ENCODE data around the gene SARDH. TPM values are rescaled to one million over a fixed set of nuclear protein-coding genes. Genes with fewer than 3 reads are reported as not detected.

Gene SARDH
- total and polyA plus RNA-seq, 9 of the 15 experiments (the other 6 are each of a cell fraction or from before 2014, with no cell fraction given), result 0.14 TPM; not detected in 8

GRCh38 chr9:133687856-133688761 lies 50.0 kb downstream of the SARDH start:
- CTCF ChIA-PET (ENCODE audit: low intra/inter-chr PET ratio), result no interaction called here
- POLR2A ChIA-PET, result interaction anchor here (0.6 kb wide), 1 partner anchor 12 kb away, joined by 4 read pairs; no protein-coding TSS in a partner anchor
- intact Hi-C loops (cut with micrococcal nuclease) (no loop called here), in situ Hi-C loops (cut with MboI) (no loop called here)
- WGBS (ENCODE audit: insufficient coverage, low coverage, missing lambda C conversion rate), result 2% methylated on average over 29 of the region's 34 CpGs
- H3K4me2 ChIP-seq (ENCODE audit: insufficient read depth, low read length), result no peak overlapping the region
- no peak overlapping the region for H3K4me3 ChIP-seq
- H3K79me2 ChIP-seq (ENCODE audit: control insufficient read depth, insufficient read depth, low read length), result no peaks in the 10 kb centered on the region
- no TSS peak for BruUV-seq (replicated peaks)
- FAIRE-seq (no peak), ATAC-seq (no peak), DNase-seq (ENCODE audit: extremely low read depth in 1 of 4, low spot score in 3 of 4) (no peak)
- no peak overlapping the region for H2AFZ ChIP-seq (ENCODE audit: low read depth, low read length)
- no peaks in the 10 kb centered on the region for H3K9me3 ChIP-seq (replicated peaks; ENCODE audit: control insufficient read depth, insufficient read depth, low read depth, low read length)
- peaks cover 15 to 90% of the 10 kb centered on the region in 2 experiments; a peak in 4 of 5 replicates for H3K27me3 ChIP-seq (ENCODE audit: control insufficient read depth in 2 of 2, insufficient read depth in 2 of 2, low read length in 2 of 2)
- H4K20me1 ChIP-seq (replicated peaks; ENCODE audit: control insufficient read depth, insufficient read depth, low read length), result peaks cover 11% of the 10 kb centered on the region
- H3K4me1 ChIP-seq (replicated peaks in 1 of 2; ENCODE audit: control insufficient read depth in 2 of 2, insufficient read depth in 2 of 2, low read length in 2 of 2), result no peaks in the 10 kb centered on the region; a peak in 1 of 5 replicates
- H3K27ac ChIP-seq (ENCODE audit: extremely low read depth, low read depth, low read length), result no peak overlapping the region
- H3K9me1 ChIP-seq (ENCODE audit: control insufficient read depth, insufficient read depth, low read length), result no peaks in the 10 kb centered on the region
- H3K9ac ChIP-seq (ENCODE audit: insufficient read depth in 1 of 2, low read depth in 2 of 2, low read length in 2 of 2), result no peak overlapping the region
- no peaks in the 10 kb centered on the region for H3K36me3 ChIP-seq (ENCODE audit: control insufficient read depth, insufficient read depth, low read length)
- TF ChIP-seq NR3C1 (CRISPR knock-in tag; IDR thresholded peaks at IDR 0.05), result no peak
- TF ChIP-seq STAT6 (CRISPR knock-in tag; IDR thresholded peaks at IDR 0.05), result no peak
- no peak for TF ChIP-seq ZNF282 (CRISPR knock-in tag; IDR thresholded peaks at IDR 0.05)
- TF ChIP-seq ZBTB2 (IDR thresholded peaks at IDR 0.05), result no peak
- no peak for TF ChIP-seq MEIS2 (IDR thresholded peaks at IDR 0.05; ENCODE audit: partially characterized antibody)
- TF ChIP-seq ARID3A (IDR thresholded peaks at IDR 0.05; ENCODE audit: borderline replicate concordance, low read depth, low read length), result no peak
- TF ChIP-seq ZNF12 (CRISPR knock-in tag; IDR thresholded peaks at IDR 0.05), result no peak
- no peak for TF ChIP-seq ZNF384 (IDR thresholded peaks at IDR 0.05; ENCODE audit: low read depth, low read length)
- no peak for TF ChIP-seq LARP7 (IDR thresholded peaks at IDR 0.05)
- TF ChIP-seq TAF9B (IDR thresholded peaks at IDR 0.05; ENCODE audit: partially characterized antibody), result no peak
- TF ChIP-seq POLR2A (conservative IDR thresholded peaks at IDR 0.05), result no peak
- no peak for TF ChIP-seq CEBPZ (IDR thresholded peaks at IDR 0.05; ENCODE audit: borderline replicate concordance, low read depth, low read length)
- TF ChIP-seq ILK (tag; IDR thresholded peaks at IDR 0.05; ENCODE audit: borderline replicate concordance, low read depth), result no peak
